Measurements from ENCODE around the gene ADAM12.

Gene ADAM12

DNA sequence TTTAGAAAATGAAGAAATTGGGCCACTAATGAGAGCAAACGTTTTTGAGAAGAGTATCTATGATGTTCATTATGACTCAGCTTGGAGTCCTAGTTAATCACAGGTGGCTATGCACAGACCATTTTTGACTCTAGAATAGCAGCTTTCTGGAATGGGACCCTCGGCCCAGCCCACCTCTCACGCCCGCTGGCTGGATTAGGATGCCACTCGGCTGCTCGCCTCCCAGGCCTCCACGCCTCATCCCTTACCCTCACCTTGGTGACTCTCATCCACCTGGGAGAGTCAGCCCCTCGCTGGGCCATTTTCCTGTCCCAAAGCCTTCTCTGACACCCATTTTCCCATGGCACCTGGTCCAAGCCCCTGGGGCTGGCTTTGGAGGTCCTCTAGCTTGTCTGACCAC, 173.6 kb downstream of the ADAM12 start:
- H3K4me1 ChIP-seq (ENCODE audit: control insufficient read depth, insufficient read depth, low read length): peaks cover 18% of the 10 kb centered on the region
- ChIA-PET CTCF (interaction anchor here (0.9 kb wide), 1 partner anchor 11 kb away, joined by 4 read pairs; no protein-coding TSS in a partner anchor), POLR2A (no interaction called here)
- H3K4me3 ChIP-seq (ENCODE audit: low read depth, low read length): no peak overlapping the region
- no peaks in the 10 kb centered on the region for H3K9me3 ChIP-seq (ENCODE audit: control insufficient read depth, insufficient read depth, low read depth, low read length)
- H3K36me3 ChIP-seq (ENCODE audit: control insufficient read depth in 2 of 2, insufficient read depth in 1 of 2, low read length in 2 of 2): no peaks in the 10 kb centered on the region
- H3K27ac ChIP-seq (ENCODE audit: extremely low read depth, low read depth, low read length): no peak overlapping the region
- TF ChIP-seq, protein P1, sequence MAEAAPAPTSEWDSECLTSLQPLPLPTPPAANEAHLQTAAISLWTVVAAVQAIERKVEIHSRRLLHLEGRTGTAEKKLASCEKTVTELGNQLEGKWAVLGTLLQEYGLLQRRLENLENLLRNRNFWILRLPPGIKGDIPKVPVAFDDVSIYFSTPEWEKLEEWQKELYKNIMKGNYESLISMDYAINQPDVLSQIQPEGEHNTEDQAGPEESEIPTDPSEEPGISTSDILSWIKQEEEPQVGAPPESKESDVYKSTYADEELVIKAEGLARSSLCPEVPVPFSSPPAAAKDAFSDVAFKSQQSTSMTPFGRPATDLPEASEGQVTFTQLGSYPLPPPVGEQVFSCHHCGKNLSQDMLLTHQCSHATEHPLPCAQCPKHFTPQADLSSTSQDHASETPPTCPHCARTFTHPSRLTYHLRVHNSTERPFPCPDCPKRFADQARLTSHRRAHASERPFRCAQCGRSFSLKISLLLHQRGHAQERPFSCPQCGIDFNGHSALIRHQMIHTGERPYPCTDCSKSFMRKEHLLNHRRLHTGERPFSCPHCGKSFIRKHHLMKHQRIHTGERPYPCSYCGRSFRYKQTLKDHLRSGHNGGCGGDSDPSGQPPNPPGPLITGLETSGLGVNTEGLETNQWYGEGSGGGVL (tag by site-specific recombination; IDR thresholded peaks at IDR 0.05): no peak
- TF ChIP-seq FEZF1 (tag by site-specific recombination; IDR thresholded peaks at IDR 0.05) (no peak), ZNF600 (tag by site-specific recombination; IDR thresholded peaks at IDR 0.05) (no peak), ZNF266 (tag by site-specific recombination; IDR thresholded peaks at IDR 0.05; ENCODE audit: low read depth) (no peak), ZNF146 (tag by site-specific recombination; IDR thresholded peaks at IDR 0.05) (no peak), MEIS1 (CRISPR knock-in tag; IDR thresholded peaks at IDR 0.05; ENCODE audit: borderline replicate concordance) (no peak), ZNF701 (tag by site-specific recombination; IDR thresholded peaks at IDR 0.05) (no peak), ZNF610 (tag by site-specific recombination; IDR thresholded peaks at IDR 0.05; ENCODE audit: borderline replicate concordance) (no peak), ZNF626 (tag by site-specific recombination; IDR thresholded peaks at IDR 0.05) (no peak), GLIS2 (tag by site-specific recombination; IDR thresholded peaks at IDR 0.05) (no peak)
- TF ChIP-seq, protein P2, sequence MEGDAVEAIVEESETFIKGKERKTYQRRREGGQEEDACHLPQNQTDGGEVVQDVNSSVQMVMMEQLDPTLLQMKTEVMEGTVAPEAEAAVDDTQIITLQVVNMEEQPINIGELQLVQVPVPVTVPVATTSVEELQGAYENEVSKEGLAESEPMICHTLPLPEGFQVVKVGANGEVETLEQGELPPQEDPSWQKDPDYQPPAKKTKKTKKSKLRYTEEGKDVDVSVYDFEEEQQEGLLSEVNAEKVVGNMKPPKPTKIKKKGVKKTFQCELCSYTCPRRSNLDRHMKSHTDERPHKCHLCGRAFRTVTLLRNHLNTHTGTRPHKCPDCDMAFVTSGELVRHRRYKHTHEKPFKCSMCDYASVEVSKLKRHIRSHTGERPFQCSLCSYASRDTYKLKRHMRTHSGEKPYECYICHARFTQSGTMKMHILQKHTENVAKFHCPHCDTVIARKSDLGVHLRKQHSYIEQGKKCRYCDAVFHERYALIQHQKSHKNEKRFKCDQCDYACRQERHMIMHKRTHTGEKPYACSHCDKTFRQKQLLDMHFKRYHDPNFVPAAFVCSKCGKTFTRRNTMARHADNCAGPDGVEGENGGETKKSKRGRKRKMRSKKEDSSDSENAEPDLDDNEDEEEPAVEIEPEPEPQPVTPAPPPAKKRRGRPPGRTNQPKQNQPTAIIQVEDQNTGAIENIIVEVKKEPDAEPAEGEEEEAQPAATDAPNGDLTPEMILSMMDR (tag by site-specific recombination; IDR thresholded peaks at IDR 0.05): no peak
- TF ChIP-seq, protein P3, sequence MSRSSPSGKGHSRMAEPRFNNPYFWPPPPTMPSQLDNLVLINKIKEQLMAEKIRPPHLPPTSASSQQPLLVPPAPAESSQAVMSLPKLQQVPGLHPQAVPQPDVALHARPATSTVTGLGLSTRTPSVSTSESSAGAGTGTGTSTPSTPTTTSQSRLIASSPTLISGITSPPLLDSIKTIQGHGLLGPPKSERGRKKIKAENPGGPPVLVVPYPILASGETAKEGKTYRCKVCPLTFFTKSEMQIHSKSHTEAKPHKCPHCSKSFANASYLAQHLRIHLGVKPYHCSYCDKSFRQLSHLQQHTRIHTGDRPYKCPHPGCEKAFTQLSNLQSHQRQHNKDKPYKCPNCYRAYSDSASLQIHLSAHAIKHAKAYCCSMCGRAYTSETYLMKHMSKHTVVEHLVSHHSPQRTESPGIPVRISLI (tag by site-specific recombination; IDR thresholded peaks at IDR 0.05): no peak
- TF ChIP-seq, protein P4, sequence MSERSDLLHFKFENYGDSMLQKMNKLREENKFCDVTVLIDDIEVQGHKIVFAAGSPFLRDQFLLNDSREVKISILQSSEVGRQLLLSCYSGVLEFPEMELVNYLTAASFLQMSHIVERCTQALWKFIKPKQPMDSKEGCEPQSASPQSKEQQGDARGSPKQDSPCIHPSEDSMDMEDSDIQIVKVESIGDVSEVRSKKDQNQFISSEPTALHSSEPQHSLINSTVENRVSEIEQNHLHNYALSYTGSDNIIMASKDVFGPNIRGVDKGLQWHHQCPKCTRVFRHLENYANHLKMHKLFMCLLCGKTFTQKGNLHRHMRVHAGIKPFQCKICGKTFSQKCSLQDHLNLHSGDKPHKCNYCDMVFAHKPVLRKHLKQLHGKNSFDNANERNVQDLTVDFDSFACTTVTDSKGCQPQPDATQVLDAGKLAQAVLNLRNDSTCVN (tag by site-specific recombination; optimal IDR thresholded peaks at IDR 0.05): no peak
- TF ChIP-seq, protein P5, sequence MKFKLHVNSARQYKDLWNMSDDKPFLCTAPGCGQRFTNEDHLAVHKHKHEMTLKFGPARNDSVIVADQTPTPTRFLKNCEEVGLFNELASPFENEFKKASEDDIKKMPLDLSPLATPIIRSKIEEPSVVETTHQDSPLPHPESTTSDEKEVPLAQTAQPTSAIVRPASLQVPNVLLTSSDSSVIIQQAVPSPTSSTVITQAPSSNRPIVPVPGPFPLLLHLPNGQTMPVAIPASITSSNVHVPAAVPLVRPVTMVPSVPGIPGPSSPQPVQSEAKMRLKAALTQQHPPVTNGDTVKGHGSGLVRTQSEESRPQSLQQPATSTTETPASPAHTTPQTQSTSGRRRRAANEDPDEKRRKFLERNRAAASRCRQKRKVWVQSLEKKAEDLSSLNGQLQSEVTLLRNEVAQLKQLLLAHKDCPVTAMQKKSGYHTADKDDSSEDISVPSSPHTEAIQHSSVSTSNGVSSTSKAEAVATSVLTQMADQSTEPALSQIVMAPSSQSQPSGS (tag by site-specific recombination; IDR thresholded peaks at IDR 0.05; ENCODE audit: low read depth): no peak

DNA sequence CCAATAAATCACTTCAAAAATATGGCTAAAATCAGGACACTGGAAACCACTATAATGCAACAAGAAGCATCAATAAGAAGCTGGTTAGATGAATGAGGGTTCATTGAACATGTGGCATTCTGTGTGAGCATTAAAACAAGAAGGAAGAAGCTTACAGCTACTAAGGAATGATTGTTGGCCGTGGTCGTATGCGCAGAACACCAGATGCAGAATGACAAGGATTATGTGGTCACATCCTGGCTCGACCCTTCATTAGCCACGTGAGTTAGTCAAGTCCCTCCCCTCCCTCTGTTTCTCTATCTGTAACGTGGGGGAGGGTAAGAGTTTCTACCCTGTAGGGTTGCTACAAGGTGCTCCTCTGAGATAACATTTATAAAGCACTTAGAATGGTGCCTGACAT, 174.3 kb downstream of the ADAM12 start:
- no peaks in the 10 kb centered on the region for H3K9me3 ChIP-seq (ENCODE audit: control insufficient read depth, insufficient read depth, low read depth, low read length)
- H3K4me1 ChIP-seq (ENCODE audit: control insufficient read depth, insufficient read depth, low read length): peaks cover 19% of the 10 kb centered on the region
- TF ChIP-seq ZNF202 (tag by site-specific recombination; IDR thresholded peaks at IDR 0.05; ENCODE audit: borderline replicate concordance) (no peak), ZNF48 (tag by site-specific recombination; IDR thresholded peaks at IDR 0.05) (no peak), ZNF184 (tag by site-specific recombination; IDR thresholded peaks at IDR 0.05) (no peak), OSR2 (tag by site-specific recombination; IDR thresholded peaks at IDR 0.05) (no peak), ZNF416 (tag by site-specific recombination; IDR thresholded peaks at IDR 0.05) (no peak), ZNF670 (tag by site-specific recombination; IDR thresholded peaks at IDR 0.05; ENCODE audit: low read depth) (no peak)
- TF ChIP-seq, protein P6, sequence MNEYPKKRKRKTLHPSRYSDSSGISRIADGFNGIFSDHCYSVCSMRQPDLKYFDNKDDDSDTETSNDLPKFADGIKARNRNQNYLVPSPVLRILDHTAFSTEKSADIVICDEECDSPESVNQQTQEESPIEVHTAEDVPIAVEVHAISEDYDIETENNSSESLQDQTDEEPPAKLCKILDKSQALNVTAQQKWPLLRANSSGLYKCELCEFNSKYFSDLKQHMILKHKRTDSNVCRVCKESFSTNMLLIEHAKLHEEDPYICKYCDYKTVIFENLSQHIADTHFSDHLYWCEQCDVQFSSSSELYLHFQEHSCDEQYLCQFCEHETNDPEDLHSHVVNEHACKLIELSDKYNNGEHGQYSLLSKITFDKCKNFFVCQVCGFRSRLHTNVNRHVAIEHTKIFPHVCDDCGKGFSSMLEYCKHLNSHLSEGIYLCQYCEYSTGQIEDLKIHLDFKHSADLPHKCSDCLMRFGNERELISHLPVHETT (tag by site-specific recombination; IDR thresholded peaks at IDR 0.05): no peak
- no peak overlapping the region for H3K27ac ChIP-seq (ENCODE audit: extremely low read depth, low read depth, low read length)
- ChIA-PET CTCF (no interaction called here), POLR2A (no interaction called here)
- no peak overlapping the region for H3K4me3 ChIP-seq (ENCODE audit: low read depth, low read length)
- H3K36me3 ChIP-seq (ENCODE audit: control insufficient read depth in 2 of 2, insufficient read depth in 1 of 2, low read length in 2 of 2): no peaks in the 10 kb centered on the region
